Cardiac muscle cell (in vitro differentiated cells and primary cell): ENCODE measurements around the gene SNX20. TPM values are rescaled to one million over a fixed set of nuclear protein-coding genes. Genes with fewer than 3 reads are reported as not detected.

Experiments
- DNase-seq, 2 donors: peaks; one replicate each; pipeline versions ENCODE4 v3.0.0 to v3.0.0-alpha.2; 2010 to 2017; ENCODE audit warnings: low read depth in 1 of 2, low spot score in 1 of 2
- H3K27ac ChIP-seq: fragments of 200-600 bp; sonication (generic); 2 replicates; pipeline ENCODE4 v1.5.1; 2016
- H3K27me3 ChIP-seq: fragments of 200-600 bp; sonication (generic); 2 replicates; pipeline ENCODE4 v1.6.0; 2016; ENCODE audit warnings: control low read depth
- H3K36me3 ChIP-seq: fragments of 200-600 bp; sonication (generic); 2 replicates; pipeline ENCODE4 v1.5.1; 2016; ENCODE audit warnings: control low read depth
- H3K4me1 ChIP-seq: fragments of 200-600 bp; sonication (generic); 2 replicates; pipeline ENCODE4 v1.8.1; 2017; ENCODE audit warnings: low read depth, mild to moderate bottlenecking, mixed run types
- H3K4me3 ChIP-seq: fragments of 200-600 bp; sonication (generic); 2 replicates; pipeline ENCODE4 v1.5.1; 2016; ENCODE audit warnings: mild to moderate bottlenecking
- H3K9me3 ChIP-seq: fragments of 200-600 bp; sonication (generic); 2 replicates; pipeline ENCODE4 v1.5.1; 2017; ENCODE audit warnings: low read depth, mild to moderate bottlenecking, control low read depth
- CTCF ChIP-seq: IDR thresholded peaks from 2 replicates; pipeline ENCODE4 v1.5.1; 2012; ENCODE audit warnings: low read depth, mild to moderate bottlenecking, low read length
- polyA plus RNA-seq: library from polyadenylated mRNA; unstranded; fragments of >200 nt; fragmentation: Nextera tagmentation; extraction: Ambion mirVana; gene quantifications from 2 replicates; pipeline ENCODE4 v1.2.1, GENCODE V29; 2016
- total RNA-seq: library from RNA; depleted of rRNA; stranded (reverse); fragments of >200 nt; gene quantifications from 2 replicates; pipeline ENCODE4 v1.2.3, GENCODE V29; 2016

SNX20 gene
- total and polyA plus RNA-seq, 2 experiments from 2014 or later = not detected

GRCh38 chr16:50642349-50642748, 38.8 kb downstream of the SNX20 start:
- H3K4me3 ChIP-seq = no peak overlapping the region
- no peaks in the 10 kb centered on the region for H3K9me3 ChIP-seq
- H3K27ac ChIP-seq = no peak overlapping the region
- H3K4me1 ChIP-seq = no peaks in the 10 kb centered on the region
- peaks cover 4% of the 10 kb centered on the region for H3K27me3 ChIP-seq
- DNase-seq = no peak
- no peak for TF ChIP-seq CTCF
- no peaks in the 10 kb centered on the region for H3K36me3 ChIP-seq

GRCh38 chr16:50641818-50642187, 39.3 kb downstream of the SNX20 start:
- Histone ChIP-seq H3K4me3 (no peak overlapping the region), H3K9me3 (no peaks in the 10 kb centered on the region), H3K4me1 (no peaks in the 10 kb centered on the region), H3K27ac (no peak overlapping the region), H3K27me3 (peaks cover 3% of the 10 kb centered on the region), H3K36me3 (no peaks in the 10 kb centered on the region)
- no peak for TF ChIP-seq CTCF
- DNase-seq = no peak

- Histone ChIP-seq H3K4me3 (no peak overlapping the region), H3K4me1 (no peaks in the 10 kb centered on the region), H3K9me3 (no peaks in the 10 kb centered on the region), H3K27me3 (no peaks in the 10 kb centered on the region), H3K36me3 (no peaks in the 10 kb centered on the region), H3K27ac (no peak overlapping the region)
- DNase-seq = no peak
- TF ChIP-seq CTCF = no peak
Measured at GRCh38 chr16:50640919-50641817, 39.9 kb downstream of the SNX20 start.

- H3K4me1 ChIP-seq = no peaks in the 10 kb centered on the region
- TF ChIP-seq CTCF = no peak
- DNase-seq = no peak
Measured at GRCh38 chr16:50640391-50640790, 40.7 kb downstream of the SNX20 start.

GRCh38 chr16:50638816-50639670, 42.1 kb downstream of the SNX20 start:
- no peak for TF ChIP-seq CTCF
- Histone ChIP-seq H3K4me1 (no peaks in the 10 kb centered on the region), H3K36me3 (no peaks in the 10 kb centered on the region), H3K9me3 (no peaks in the 10 kb centered on the region), H3K4me3 (no peak overlapping the region), H3K27me3 (no peaks in the 10 kb centered on the region), H3K27ac (no peak overlapping the region)
- DNase-seq = no peak

More at GRCh38 chr16:50640391-50640790, 40.7 kb downstream of the SNX20 start:
- H3K36me3 ChIP-seq = no peaks in the 10 kb centered on the region
- H3K9me3 ChIP-seq = no peaks in the 10 kb centered on the region
- no peak overlapping the region for H3K27ac ChIP-seq
- no peaks in the 10 kb centered on the region for H3K27me3 ChIP-seq
- no peak overlapping the region for H3K4me3 ChIP-seq
